HG02571 (cell line): Measurements from ENCODE around the gene GBX2.

Source experiments
- ATAC-seq: cut with Tn5 transposase; IDR thresholded peaks from one replicate; pipeline ENCODE4 v1.9.1; 2021; ENCODE audit warnings: mild to moderate bottlenecking, moderate library complexity; ENCODE audit not compliant: unreplicated experiment

The GBX2 gene

DNA sequence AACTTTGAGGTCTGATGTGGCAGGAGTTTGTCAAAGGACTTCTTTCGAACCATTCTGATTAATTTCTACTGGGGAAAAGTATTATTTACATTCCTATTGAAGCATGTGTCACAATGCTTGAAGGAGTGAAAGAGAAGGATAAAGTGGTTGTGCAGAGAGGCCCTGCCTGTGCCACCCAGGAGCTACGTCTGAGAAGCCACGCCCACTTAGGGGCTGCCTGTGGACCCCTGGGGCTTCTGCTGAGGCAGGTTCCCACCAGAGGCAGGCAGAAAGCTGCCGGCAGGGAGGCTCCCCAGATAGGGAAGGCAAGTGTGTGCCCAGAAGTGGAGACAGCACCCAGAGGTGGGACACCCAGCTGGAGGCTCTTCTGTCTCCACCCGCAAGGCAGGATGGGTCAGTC lies 47.4 kb downstream of the GBX2 start:
- no peak for ATAC-seq

DNA sequence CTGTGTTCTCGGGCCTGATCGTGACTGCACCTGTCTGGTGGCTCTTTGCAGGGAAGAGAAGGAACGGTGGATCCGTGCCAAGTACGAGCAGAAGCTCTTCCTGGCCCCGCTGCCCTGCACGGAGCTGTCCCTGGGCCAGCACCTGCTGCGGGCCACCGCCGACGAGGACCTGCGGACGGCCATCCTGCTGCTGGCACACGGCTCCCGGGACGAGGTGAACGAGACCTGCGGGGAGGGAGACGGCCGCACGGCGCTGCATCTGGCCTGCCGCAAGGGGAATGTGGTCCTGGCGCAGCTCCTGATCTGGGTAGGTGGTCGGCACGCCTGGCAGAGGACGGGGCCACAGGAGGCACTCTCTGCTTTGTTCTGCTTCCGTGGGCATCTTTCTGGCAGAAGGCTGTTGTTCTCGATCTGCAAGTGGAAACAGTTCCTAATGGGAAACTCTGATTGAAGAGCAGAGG lies 48.0 kb downstream of the GBX2 start:
- no peak for ATAC-seq

- no peak for ATAC-seq
Observed at GRCh38 chr2:236119476-236119875, 48.7 kb downstream of the GBX2 start.

DNA sequence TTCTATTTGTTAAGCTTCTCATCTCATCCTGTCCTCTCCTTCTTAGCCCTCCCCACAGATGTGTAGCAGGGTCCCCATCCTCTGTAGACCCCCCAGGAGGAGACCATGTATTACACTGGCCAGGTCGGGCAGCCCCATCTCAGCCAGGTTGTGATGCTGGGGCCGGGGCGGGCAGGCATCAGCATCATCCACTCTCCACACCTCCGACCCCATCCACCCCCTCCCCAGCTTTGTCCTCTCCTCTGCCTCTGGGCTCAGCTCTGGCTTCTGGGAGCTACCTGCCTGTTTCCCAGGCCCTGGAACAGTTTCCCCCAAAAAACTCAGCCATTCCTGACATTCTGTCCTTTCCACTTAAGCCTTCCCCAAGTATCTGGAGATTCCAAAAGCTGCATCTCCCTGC lies 49.2 kb downstream of the GBX2 start:
- no peak for ATAC-seq

DNA sequence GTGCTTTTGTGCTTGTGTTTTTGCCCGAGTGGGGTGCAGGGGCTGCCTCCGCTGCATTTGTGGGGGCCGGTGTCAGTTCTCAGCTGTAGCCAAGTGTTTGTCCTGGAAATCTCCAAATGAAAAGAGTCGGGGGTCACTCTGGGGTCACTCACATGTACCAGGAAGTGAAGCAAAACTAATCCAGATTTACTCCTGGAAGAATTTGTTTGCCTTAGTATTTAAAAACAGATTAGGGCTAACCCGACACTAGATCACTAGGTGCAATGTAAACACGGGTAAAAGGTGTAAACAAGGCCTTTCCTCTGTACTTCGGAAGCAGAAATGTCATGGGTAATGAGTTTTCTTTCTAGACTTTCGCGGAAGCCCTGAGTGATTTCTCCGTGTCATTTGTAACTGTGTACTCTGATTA lies 50.3 kb downstream of the GBX2 start:
- ATAC-seq: no peak

DNA sequence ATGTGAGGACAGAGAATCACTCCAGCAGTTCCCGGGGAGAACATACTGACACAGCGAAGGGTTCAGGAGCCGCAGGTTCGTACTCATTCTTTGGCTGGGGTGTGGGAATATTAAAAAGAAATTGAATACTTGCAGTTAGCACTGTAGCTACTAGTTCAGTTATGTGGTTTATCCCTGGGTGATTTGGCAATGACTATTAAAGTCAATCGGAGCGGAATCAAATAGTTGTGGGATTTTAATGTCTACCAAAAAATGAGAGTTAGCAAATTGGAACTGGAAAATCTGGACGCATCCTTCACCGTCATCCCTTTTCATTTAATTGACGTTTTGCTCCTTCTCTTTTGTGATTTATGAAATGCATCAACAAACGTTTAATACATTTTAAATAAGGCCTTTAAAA lies 50.8 kb downstream of the GBX2 start:
- ATAC-seq: no peak
